COLO668 (cell line): Measurements from ENCODE around the gene STAG3.
"Not testable (repeated sequence)": the region's sequence is repeated elsewhere in the genome, so short reads cannot be mapped to it uniquely, and the experiment has no call there.

Source experiments
- DNase-seq: peaks from one replicate; lab custom pipeline; 2025; ENCODE audit not compliant: unreplicated experiment; lab: John Stamatoyannopoulos, UW

Gene STAG3

DNA sequence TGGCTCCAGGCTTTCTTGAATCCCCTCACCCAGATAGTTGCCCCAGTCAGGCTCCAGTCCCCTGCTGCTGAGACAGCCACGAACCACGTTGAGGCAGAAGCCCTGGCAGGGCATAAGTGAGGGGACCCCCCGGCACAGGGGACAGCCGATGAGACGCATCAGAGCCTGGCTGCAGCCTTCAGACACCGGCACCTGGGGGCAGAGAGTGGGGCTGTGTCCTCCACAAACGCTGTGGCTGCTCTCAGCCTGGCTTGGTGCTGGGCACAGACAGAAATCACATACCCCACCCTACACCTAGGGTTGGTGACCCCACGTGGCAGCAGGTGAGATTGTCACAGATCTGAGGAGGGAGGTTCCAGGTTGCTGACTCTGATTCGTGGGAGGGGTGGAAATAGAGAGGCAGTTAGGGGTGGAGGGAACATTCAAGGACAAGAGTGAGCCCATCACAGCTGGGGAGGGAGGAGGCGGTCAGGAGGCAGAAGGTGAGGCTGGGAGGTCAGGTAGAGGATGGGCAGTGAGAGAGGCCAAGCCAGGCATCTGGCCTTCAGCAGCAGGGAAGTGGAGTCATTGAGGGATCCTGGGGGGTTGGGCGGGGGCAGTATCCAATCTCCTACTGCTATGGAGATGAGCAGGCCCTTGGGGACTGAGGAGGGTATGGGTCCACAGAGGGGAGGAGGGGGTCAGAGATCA lies 3.8 kb upstream of the STAG3 start:
- no peak for DNase-seq

DNA sequence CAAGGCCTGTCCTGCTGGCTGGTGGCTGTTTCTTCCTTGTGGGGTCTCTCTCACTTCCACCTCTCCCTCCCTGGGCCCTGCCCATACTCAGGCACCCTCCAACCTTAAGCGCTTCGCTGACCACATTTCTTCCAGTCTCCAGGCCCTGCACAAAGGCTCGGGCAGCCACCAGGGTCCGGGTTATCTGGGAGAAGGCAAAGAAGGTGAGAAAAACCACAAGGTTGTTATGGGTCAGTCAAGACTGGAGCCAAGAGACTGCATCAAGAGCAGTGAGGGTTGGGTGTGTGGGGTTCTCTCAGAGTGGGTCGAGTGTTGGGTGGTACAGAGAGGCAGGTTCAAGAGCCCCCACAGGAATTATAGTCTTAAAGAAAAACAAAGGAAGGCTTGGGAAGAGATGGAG lies 3.1 kb upstream of the STAG3 start:
- no peak for DNase-seq

DNA sequence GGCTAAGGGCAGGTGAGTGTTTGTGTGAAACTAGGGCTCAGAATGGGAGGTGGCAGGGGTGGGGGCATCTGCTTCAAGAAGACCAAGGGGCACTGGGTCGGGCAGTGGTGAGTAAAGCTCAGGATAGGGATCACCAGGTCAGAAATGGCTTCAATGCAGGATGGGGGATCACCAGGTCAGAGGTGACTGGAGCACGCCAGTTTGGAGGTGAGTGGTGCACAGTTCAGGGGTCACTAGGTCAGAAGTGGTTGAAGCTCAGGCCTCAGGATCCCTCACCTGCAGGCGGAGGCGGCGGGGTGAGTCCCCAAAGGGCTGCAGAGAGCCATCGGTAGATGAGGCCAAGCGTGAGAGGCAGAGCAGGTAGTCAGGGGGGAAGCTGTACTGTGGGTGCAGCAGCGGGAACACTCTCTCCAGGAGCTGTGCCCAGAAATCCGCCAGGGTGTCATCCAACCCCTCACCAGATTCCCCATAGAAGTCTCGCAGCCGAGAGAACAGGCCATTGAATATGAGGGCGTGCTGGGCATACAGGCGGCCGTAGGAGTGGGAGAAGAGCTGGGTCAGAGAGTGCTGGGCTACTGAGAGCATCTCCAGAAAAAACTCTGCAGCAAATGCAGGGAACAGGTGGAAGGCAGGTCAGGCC lies 2.3 kb upstream of the STAG3 start:
- no peak for DNase-seq

DNA sequence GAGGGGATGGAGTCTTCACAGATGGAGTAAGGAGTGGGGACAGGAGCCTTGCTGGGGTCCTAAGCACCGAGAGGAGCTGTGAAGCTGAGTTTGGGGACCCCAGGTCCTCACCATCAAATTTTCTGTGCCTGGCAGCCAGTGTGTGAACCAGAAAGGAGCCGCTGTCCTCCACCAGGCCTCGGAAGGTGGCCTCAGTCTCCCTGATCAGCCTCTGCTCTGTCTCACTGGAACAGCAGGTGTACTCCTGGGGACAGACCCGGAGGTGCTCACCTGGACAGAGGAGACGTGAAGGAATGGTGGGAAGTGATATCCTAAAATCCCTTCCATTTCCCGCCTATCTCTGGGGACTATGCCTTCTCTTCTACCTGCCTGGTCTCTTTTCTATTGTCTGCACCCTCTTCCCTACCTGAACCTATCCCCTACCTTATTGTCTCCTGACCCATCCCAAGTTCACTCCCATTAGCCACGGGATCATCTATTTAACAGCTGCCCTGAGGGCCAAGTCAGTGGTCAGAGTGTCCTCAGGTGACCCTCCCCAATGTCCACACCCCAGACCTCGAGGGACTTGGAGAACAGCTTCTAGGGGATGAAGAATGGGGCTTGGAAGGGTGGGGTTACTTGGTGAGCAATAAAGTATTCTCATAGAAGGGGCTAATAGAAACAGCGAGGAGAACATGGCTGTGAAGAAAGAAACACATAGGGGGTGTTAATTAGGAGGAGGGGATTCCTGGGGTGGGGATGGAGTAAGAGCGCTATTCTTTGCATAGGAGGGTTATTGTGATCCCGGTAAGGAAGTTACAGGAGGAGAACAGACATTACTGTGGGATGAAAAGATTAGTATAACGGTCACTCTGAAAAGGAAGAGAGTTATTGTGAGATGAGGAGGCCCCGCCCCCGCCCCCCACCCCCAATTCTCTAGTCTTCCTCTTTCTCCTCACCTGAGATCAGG lies 1.3 kb upstream of the STAG3 start:
- DNase-seq = no peak

DNA sequence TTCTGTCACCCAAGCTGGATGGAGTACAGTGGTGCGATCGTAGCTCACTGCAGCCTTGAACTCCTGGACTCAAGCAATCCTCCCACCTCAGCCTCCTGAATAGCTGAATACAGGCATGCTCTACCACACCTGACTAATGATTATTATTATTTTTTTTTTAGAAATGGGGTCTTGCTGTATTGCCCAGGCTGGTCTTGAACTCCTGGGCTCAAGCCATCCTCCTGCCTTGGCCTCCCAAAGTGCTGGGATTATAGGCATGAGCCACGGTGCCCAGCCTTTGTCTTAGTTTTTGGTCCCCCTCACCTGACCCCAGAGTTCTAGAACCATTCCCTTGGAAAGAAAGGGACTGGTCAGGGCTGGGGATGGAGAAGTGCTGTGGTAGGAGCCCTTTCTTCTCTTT lies 2.4 kb downstream of the STAG3 start:
- DNase-seq = not testable (repeated sequence)

DNA sequence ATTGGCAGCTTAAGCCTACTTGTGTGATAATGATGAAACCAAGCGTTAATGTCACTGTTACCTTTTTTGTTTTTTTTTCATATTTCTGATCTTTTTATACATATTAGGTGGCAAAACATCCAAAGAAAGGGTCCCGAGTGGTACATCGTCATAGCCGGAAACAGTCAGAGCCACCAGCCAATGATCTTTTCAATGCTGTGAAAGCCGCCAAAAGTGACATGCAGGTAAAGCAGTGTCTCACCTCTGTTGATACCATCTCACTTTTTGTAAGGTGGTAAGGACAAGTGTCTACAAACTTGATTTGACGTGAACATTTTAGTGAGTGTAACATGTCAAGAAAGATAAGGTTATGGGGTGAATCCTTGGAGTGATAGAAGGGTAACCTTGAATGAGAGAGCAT lies 4.9 kb downstream of the STAG3 start:
- DNase-seq = not testable (repeated sequence)

DNA sequence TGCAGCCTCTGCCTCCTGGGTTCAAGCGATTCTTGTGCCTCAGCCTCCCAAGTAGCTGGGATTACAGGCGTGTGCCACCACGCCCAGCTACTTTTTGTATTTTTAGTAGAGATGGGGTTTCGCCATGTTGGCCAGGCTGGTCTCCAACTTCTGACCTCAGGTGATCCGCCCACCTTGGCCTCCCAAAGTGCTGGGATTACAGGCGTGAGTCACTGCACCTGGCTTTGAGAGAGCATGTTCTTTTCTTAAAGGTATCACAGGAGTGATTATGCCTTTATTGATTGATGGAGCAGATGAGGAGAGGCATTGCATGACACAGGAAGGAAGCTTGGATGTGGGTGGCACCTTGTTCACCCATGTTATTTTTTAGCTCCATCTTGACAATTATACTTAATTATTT lies 5.4 kb downstream of the STAG3 start:
- DNase-seq = not testable (repeated sequence)

DNA sequence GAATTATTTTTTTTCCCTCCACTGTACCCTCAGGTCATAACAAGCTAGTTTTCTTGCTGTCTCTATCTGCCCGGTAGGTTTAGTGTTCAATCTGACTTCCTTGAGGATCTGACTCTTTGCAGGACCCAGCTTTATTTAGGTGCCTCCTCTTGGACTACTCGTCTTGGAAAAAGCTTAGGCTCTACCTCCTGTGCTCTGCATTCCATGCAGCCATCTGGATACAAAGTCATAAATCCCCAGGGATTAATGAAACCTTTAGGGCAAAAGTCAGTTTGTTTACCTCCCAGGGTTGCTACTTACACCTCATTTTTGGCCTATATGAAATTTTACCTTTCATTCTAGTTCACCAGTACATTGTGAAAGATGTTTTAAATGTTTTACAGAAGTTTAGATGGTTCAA lies 8.0 kb downstream of the STAG3 start:
- no peak for DNase-seq

DNA sequence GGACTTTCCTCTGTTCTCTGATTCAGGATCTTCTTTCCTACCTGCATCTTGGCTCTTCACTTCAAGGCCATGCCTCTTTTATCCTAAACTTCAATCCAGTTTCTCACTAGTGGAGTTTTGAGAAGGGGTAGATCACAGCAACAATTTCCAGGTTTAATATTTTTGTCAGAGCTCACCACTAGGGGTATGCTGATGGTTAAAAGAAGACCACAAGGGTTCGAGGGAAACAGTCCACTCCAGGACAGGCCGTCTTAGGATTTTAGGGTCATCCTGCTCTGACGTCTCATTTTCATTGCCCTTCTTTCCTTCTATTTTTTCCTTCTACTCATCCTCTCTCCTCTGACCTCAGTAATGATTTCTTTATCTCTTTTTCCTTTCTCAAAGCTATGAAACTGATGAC lies 11.3 kb downstream of the STAG3 start:
- DNase-seq = no peak

DNA sequence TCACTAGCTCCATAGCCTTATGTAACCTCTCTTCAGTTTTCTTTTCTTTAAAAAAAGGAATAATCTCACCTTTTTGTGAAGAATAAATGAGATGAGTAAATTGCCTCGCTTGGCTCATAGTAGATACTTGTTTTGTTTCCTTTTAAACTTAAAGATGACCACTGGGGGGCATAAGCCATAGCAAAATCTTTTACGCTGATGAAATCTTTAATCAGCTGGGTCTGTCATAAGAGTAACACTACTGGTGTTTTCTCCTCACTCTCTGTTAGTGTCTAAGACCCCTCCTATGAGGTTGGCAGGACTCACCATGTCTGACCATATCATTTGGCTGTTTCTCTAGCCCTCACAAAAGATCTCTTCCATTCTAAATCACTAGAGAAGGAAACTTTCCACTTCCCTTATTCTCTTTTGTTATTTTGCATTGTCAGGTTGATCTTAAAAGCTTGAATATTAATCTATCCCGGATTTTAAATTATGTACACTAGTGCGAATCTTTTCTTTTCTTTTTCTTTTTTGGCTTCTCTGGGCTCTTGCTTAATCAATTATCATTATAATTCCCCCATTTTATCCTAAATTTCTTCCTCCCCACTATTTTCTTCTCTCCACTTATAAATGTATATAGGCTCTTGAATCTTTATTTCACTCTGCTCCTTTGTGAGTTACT lies 12.5 kb downstream of the STAG3 start:
- no peak for DNase-seq

DNA sequence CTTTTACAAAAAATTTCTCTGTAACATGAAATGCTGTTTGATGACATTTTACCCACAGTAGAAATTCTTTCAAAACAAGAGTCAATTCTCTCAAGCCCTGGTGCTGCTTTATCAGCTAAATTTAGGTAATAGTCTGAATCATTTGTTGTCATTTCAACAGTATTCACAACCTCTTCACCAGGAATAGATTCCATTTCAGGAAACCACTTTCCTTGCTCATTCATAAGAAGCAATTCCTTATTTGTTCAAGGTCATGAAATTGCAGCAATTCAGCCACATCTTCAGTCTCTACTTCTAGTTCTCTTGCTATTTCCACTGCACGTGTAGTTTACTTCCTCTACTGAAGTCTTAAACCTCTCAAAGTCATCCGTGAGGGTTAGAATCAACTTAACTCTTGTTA lies 14.1 kb downstream of the STAG3 start:
- DNase-seq = no peak

DNA sequence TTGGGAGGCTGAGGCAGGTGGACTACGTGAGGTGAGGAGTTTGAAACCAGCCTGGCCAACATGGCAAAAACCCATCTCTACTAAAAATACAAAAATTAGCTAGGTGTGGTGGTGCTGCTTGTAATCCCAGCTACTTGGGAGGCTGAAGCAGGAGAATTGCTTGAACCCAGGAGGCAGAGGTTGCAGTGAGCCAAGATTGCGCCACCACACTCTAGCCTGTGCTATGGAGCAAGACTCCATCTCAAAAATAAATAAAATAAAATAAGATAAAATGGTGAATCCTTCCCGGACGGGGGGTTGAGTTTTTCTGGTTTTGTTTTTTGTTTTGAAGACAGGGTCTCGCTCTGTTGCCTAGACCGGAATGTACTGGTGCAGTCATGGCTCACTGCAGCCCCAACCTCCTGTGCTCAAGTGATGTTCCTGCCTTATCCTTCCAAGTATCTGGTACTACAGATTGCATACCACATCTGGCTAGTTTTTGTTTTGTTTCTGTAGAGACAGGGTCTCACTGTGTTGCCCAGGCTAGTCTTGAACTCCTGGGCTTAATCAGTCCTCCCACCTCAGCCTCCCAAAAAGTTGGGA lies 14.7 kb downstream of the STAG3 start:
- not testable (repeated sequence) for DNase-seq

DNA sequence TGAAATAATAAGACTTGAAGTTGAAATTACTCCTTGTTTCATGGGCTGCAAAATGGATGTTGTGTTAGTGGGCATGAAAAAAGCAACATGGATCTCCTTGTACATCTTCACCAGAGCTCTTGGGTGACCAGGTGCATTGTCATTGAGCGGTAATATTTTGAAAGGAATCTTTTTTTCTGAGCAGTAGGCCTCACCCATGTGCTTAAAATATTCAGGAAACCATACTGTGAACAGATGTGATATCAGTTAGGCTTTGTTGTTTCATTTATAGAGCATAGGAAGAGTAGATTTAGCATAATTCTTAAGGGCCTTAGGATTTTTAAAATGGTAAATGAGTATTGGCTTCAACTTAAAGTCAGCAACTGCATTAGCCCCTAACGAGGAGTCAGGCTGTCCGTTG lies 15.3 kb downstream of the STAG3 start:
- no peak for DNase-seq

DNA sequence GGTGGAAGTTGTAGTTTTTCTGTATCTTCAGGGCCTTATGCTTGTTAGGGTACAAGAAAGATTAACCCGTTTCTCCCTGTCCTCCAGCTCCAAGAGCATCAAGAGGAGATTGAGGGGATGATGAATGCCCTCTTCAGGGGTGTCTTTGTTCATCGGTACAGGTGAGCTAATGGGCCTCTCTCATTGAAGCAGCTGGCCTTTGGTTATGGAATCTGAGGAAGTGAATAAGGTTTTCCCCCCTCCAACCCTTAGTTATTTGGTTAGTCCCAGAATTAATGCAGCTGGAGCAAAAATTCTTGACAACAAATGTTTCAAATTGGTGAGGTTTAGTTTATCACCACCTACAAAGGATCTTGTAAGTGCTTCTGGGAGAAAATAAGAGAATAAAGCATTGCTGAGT lies 17.5 kb downstream of the STAG3 start:
- no peak for DNase-seq

DNA sequence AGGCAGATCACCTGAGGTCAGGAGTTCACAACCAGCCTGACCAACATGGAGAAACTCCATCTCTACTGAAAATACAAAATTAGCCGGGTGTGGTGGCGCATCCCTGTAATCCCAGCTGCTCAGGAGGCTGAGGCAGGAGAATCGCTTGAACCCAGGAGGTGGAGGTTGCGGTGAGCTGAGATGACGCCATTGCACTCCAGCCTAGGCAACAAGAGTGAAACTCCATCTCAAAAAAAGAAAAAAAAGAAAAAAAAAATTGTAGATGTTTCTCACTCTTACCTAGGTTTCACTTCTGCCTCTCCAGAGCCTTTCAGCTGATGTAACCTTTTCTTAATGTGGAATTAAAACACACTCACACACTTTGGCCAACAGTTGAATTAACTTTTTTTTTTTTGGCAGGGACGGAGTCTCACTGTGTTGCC lies 18.2 kb downstream of the STAG3 start:
- not testable (repeated sequence) for DNase-seq

DNA sequence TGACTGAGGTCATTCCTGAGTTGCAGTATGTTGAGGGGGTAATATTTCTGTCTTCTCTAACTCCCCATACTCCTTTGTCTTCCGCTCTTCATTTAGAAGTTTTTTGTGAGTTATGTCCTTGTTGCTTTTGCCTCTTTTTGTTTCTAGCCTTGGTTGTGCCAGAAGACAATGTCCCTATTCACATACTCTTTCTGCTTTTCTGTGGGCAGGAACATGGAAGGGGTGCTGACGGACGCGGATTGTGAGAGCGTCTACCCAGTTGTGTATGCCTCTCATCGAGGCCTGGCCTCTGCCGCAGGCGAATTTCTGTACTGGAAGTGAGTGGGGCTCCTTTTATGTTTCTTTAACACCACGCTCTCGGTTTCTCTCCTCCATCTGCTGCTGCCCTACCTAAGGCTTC lies 20.5 kb downstream of the STAG3 start:
- DNase-seq = no peak

DNA sequence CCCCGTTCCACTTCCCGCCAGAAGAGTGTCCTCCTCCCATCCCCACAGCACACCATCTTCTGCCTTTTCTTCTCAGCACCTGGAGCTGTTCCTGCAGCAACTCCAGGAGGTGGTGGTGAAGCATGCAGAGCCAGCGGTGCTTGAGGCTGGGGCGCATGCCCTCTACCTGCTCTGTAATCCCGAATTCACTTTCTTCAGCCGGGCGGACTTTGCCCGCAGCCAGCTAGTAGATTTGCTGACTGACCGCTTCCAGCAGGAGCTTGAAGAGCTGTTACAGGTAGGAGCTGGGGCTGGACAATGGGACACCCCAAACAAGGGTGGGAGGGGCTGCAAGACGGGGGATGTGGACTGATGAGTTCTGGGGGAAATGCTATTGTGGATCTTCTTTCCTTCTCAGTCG lies 23.0 kb downstream of the STAG3 start:
- no peak for DNase-seq

DNA sequence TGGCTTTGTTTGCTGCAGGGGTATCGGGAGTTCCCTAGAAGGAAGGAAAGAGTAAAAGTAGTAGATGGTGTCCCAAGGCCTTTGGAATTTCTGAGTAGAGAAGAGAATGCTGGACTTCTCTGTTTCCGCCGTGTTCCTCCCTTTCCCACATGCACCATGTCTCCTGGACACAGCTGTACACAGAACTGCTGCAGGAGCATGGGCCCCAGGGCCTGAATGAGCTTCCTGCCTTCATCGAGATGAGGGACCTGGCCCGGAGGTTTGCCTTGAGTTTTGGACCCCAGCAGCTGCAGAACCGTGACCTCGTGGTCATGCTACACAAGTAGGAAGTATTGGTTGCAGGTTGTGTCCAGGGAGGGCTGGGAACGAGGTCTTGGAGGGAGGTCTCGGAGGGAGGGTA lies 26.7 kb downstream of the STAG3 start:
- DNase-seq = no peak

DNA sequence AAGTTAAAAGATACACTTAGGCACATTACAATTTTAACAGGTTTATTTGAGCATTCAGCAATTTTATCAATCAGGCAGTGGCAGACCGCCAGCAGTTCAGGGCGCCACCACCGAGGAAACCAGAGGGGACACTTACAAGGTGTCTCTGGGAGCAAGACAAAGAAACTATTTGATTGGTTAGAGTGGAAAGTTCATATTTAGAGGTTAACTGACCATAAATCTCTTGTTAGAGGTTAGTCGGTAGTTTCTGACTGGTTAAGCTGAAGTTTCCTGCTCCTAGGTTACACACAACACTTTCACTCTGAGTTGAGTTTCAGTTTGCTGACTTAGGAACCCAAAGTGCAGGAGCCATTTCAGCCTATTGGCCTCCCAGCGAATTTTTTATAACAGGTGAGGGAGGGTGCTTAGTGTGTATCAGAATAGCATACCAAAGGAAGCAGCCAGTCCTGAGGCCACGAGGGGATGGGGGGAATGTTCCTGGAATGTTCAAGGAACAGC lies 31.2 kb downstream of the STAG3 start:
- no peak for DNase-seq

DNA sequence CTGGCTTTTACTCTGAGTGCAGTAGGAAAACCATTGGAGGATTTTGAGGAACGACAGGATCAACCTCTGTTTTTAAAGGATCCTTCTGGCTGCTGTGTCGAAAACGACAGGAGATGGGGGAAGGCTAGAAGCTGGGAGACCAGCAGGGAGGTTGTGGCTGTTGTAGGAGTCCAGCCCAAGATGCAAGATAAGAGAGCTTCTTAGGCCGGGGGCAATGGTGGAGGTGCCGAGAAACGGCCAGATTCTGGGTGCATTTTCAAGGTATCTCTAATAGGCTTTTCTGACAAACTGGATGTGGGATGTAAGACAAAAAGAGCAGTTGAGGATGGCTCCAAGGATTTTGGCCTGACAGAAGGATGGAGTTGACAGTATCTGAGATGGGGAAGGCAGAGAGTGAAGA lies 31.8 kb downstream of the STAG3 start:
- no peak for DNase-seq

DNA sequence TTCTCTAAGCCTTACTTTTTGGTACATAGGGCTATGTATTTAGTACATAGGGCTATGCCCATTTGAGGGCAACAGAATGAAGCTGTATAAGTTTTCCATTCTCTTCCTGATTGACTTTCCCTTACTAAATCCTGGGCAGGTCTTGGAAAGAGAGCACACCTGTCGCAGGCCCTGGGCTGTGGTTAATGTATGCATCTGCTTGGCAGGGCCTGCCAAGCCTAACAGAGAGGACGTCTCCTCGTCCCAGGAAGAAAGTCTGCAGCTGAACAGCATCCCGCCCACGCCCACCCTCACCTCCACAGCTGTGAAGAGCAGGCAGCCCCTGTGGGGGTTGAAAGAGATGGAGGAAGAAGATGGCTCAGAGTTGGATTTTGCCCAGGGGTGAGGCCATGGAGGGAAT lies 33.1 kb downstream of the STAG3 start:
- DNase-seq = no peak
